HG02623 (cell line): ENCODE measurements around the gene WDR7.
A peak's percentile ranks its signal among the peaks of the same experiment; 100 is the strongest.

Experiments used
- ATAC-seq: cut with Tn5 transposase; IDR thresholded peaks from one replicate; pipeline ENCODE4 v1.9.1; 2021; ENCODE audit warnings: moderate library complexity; ENCODE audit not compliant: unreplicated experiment

Gene WDR7

GRCh38 chr18:56873441-56874140 is 222.4 kb downstream of the WDR7 start:
- no peak for ATAC-seq

- no peak for ATAC-seq
Observed at GRCh38 chr18:56878711-56879110, 227.6 kb downstream of the WDR7 start.

- no peak for ATAC-seq
Observed at GRCh38 chr18:56884511-56884910, 233.4 kb downstream of the WDR7 start.

- ATAC-seq, result no peak
Observed at GRCh38 chr18:56888978-56889377, 237.8 kb downstream of the WDR7 start.

GRCh38 chr18:56889621-56890020 is 238.5 kb downstream of the WDR7 start:
- no peak for ATAC-seq

GRCh38 chr18:56890632-56891031 is 239.5 kb downstream of the WDR7 start:
- ATAC-seq, result no peak

- ATAC-seq, result no peak
Observed at GRCh38 chr18:56891116-56891515, 240.0 kb downstream of the WDR7 start.

- ATAC-seq, result no peak
Observed at GRCh38 chr18:56891870-56892269, 240.7 kb downstream of the WDR7 start.

- ATAC-seq, result no peak
Observed at GRCh38 chr18:56897122-56897521, 246.0 kb downstream of the WDR7 start.

GRCh38 chr18:56899660-56900059 is 248.5 kb downstream of the WDR7 start:
- ATAC-seq, result no peak

- no peak for ATAC-seq
Observed at GRCh38 chr18:56900195-56901094, 249.3 kb downstream of the WDR7 start.

- ATAC-seq, result no peak
Observed at GRCh38 chr18:56901919-56902318, 250.8 kb downstream of the WDR7 start.

- ATAC-seq, result no peak
Observed at GRCh38 chr18:56902653-56903052, 251.5 kb downstream of the WDR7 start.

GRCh38 chr18:56903686-56904085 is 252.5 kb downstream of the WDR7 start:
- no peak for ATAC-seq

GRCh38 chr18:56907771-56908170 is 256.6 kb downstream of the WDR7 start:
- ATAC-seq, result no peak

GRCh38 chr18:56910237-56910636 is 259.1 kb downstream of the WDR7 start:
- ATAC-seq, result no peak

GRCh38 chr18:56910967-56911366 is 259.8 kb downstream of the WDR7 start:
- ATAC-seq, result no peak

- ATAC-seq, result no peak
Observed at GRCh38 chr18:56913941-56914340, 262.8 kb downstream of the WDR7 start.

- ATAC-seq, result no peak
Observed at GRCh38 chr18:56919190-56919589, 268.0 kb downstream of the WDR7 start.

GRCh38 chr18:56921896-56922480 is 270.8 kb downstream of the WDR7 start:
- peak; percentile 82 for ATAC-seq

GRCh38 chr18:56926734-56927133 is 275.6 kb downstream of the WDR7 start:
- ATAC-seq, result no peak

GRCh38 chr18:56927786-56928185 is 276.6 kb downstream of the WDR7 start:
- ATAC-seq, result no peak
